Lung (tissue), 16 donors: Measurements from ENCODE around the gene OR52N2. TPM values are rescaled to one million over a fixed set of nuclear protein-coding genes. Genes with fewer than 3 reads are reported as not detected.

ENCODE experiments used
- ATAC-seq: fragments of 200-7000 bp; cut with Tn5 transposase; one replicate; pipeline ENCODE4 v1.9.1; 2020; ENCODE audit warnings: moderate number of reproducible peaks; ENCODE audit not compliant: insufficient read depth, low FRiP score
- DNase-seq, 3 donors: peaks; one replicate each; pipeline ENCODE4 v3.0.0-alpha.2; 2013 to 2017
- H3K27ac ChIP-seq, 2 donors: one replicate each; pipeline ENCODE4 v1.5.1; 2013; ENCODE audit warnings: mild to moderate bottlenecking in 2 of 2, moderate library complexity in 2 of 2, control low read depth in 1 of 2, inconsistent platforms in 1 of 2, low read depth in 1 of 2, low read length in 1 of 2
- H3K27me3 ChIP-seq, 3 donors: one replicate each; pipeline ENCODE4 v1.5.1; 2013; ENCODE audit warnings: low read length in 2 of 3; ENCODE audit not compliant: control insufficient read depth in 3 of 3, insufficient read depth in 3 of 3
- H3K36me3 ChIP-seq, 4 donors: one replicate each; pipeline ENCODE4 v1.5.1; 2013; ENCODE audit warnings: low read length in 4 of 4, mild to moderate bottlenecking in 1 of 4, moderate library complexity in 1 of 4; ENCODE audit not compliant: control insufficient read depth in 4 of 4, insufficient read depth in 4 of 4
- H3K4me1 ChIP-seq, 5 donors: one replicate each; pipeline ENCODE4 v1.5.1; 2013; ENCODE audit warnings: low read length in 5 of 5, mild to moderate bottlenecking in 2 of 5, moderate library complexity in 1 of 5; ENCODE audit not compliant: control insufficient read depth in 5 of 5, insufficient read depth in 5 of 5
- H3K4me3 ChIP-seq: one replicate; pipeline ENCODE4 v1.5.1; 2013; ENCODE audit warnings: mild to moderate bottlenecking, control low read depth, moderate library complexity
- H3K9ac ChIP-seq, 2 donors: one replicate each; pipeline ENCODE4 v1.5.1; 2013; ENCODE audit warnings: low read length in 2 of 2, control low read depth in 1 of 2; ENCODE audit not compliant: insufficient read depth in 1 of 2
- H3K9me3 ChIP-seq, 4 donors: one replicate each; pipeline ENCODE4 v1.5.1; 2013; ENCODE audit warnings: low read length in 3 of 4, mild to moderate bottlenecking in 1 of 4, moderate library complexity in 1 of 4; ENCODE audit not compliant: control insufficient read depth in 4 of 4, insufficient read depth in 3 of 4
- WGBS, 2 donors: extraction: QIAGEN DNeasy Blood & Tissue Kit; methylation state at CpG; one replicate each; pipeline ENCODE4 v1.1.7; 2013; 5-methylcytosine and 5-hydroxymethylcytosine counted together
- long read RNA-seq, 5 donors: transcript quantifications; one replicate each; lab custom pipeline, GENCODE V29; 2026
- polyA plus RNA-seq, 2 donors: library from polyadenylated mRNA; stranded (reverse); fragments of 200-250 nt; gene quantifications; one replicate each; pipeline ENCODE4 v1.2.1, GENCODE V29; 2013
- total RNA-seq, 2 donors: library from RNA; depleted of rRNA in 1 of 2; stranded (reverse); fragments of >200 nt in 1 of 2; gene quantifications; one replicate each; pipeline ENCODE4 v1.2.1, GENCODE V29; 2014 to 2021
- TF ChIP-seq, protein P1 (sequence below): IDR thresholded peaks from 2 replicates; pipeline ENCODE4 v1.5.1; 2012; ENCODE audit warnings: mild to moderate bottlenecking; ENCODE audit errors: control extremely low read depth, extremely low read depth
- donor health status: control.
- donor health status: control.
- donor health status: Bipolar disorder and iron deficiency.
- donor health status: healthy.
- donor health status: DM: yes; HTN: yes; CAD: no.

Gene OR52N2
- total RNA-seq (not detected), polyA plus RNA-seq (under 1 TPM in 1 of 2 donors, not detected in 1; 0.06 TPM)
- long read RNA-seq, donor 1 = 0 reads
- long read RNA-seq, donor 2 = 0 reads
- long read RNA-seq, donor 3 = 0 reads
- long read RNA-seq, donor 4 = 0 reads
- long read RNA-seq, donor 5 = 0 reads

DNA sequence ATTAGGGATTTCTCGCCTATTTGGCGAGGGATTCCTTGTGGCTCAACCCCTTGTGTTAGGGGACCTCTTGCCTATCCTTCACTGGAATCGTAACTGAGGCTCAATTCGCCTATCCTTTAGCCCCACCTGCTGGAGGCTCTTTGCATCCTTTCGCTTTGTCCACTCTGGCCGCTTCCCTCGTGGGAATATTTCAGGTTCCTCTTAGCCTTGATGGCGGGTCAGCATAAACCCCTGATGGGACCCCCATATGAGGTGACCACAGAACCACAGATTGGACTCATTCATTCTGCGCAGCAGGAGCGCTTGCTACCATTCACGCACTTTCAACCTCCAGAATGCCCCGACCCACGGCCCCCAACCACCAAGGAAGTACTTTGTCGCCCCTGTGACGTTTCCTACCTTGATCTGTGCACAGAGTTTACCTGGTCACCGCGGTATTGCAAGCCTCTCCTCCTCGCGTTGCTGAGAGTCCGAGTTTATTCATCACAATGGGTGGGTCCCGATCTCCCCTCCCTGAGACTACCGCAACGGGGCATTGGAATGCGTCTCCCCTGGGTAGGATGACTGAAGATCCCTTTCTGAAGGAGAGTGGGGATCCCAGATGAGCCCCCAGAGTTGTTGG, at the start of gene OR52N2:
OR52N2 (plus strand) TSS at position 425 of the 622 bp plus-strand sequence. CDS start 11,412 bp downstream, outside the sequence.
- H3K36me3 ChIP-seq = no peaks in the 10 kb centered on the region
- 7 to 15% methylated on average over 24 of the region's 24 CpGs for WGBS, 2 donors
- peak; percentile 79 to 86 (median 80) for DNase-seq
- peaks cover 0 to 4% (median 0%) of the 10 kb centered on the region in 4 donors for H3K9me3 ChIP-seq
- H3K9ac ChIP-seq = peak within 1 kb of the TSS; percentile 64 to 70
- H3K27ac ChIP-seq = no peak within 1 kb of the TSS
- TF ChIP-seq, protein P1, sequence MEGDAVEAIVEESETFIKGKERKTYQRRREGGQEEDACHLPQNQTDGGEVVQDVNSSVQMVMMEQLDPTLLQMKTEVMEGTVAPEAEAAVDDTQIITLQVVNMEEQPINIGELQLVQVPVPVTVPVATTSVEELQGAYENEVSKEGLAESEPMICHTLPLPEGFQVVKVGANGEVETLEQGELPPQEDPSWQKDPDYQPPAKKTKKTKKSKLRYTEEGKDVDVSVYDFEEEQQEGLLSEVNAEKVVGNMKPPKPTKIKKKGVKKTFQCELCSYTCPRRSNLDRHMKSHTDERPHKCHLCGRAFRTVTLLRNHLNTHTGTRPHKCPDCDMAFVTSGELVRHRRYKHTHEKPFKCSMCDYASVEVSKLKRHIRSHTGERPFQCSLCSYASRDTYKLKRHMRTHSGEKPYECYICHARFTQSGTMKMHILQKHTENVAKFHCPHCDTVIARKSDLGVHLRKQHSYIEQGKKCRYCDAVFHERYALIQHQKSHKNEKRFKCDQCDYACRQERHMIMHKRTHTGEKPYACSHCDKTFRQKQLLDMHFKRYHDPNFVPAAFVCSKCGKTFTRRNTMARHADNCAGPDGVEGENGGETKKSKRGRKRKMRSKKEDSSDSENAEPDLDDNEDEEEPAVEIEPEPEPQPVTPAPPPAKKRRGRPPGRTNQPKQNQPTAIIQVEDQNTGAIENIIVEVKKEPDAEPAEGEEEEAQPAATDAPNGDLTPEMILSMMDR = peak; percentile 82
- ATAC-seq = peak; percentile 95
- peaks cover 0 to 5% (median 0%) of the 10 kb centered on the region in 5 donors for H3K4me1 ChIP-seq
- H3K27me3 ChIP-seq = no peaks in the 10 kb centered on the region
- peak within 1 kb of the TSS; percentile 58 for H3K4me3 ChIP-seq

DNA sequence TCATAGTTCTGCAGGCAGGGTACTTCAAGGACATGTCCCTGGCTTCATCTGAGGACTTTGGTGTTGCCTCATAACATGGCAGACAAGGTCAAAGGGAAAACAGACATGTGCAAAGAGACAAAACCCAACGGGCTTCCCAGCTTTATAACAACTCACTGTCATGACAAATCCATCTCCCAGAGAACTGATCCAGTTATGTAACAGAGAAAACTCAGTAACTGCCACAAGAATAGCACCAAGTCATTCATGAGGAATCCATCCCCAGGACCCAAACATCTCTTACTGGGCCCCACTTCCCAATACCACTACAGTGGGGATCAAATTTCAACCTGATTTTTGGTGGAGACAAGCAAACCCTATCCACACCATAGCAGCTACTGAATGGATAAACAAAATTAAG, 41.7 kb upstream of the OR52N2 start:
- H3K27ac ChIP-seq = no peak overlapping the region
- no peaks in the 10 kb centered on the region for H3K27me3 ChIP-seq
- H3K9me3 ChIP-seq = no peaks in the 10 kb centered on the region
- no peak overlapping the region for H3K9ac ChIP-seq
- no peak overlapping the region for H3K4me3 ChIP-seq
- H3K4me1 ChIP-seq = no peaks in the 10 kb centered on the region
- WGBS, 2 donors = 68 to 88% methylated on average over 1 of the region's 1 CpG
- DNase-seq (no peak), ATAC-seq (no peak)
- H3K36me3 ChIP-seq = no peaks in the 10 kb centered on the region
- TF ChIP-seq, protein P1 = no peak

DNA sequence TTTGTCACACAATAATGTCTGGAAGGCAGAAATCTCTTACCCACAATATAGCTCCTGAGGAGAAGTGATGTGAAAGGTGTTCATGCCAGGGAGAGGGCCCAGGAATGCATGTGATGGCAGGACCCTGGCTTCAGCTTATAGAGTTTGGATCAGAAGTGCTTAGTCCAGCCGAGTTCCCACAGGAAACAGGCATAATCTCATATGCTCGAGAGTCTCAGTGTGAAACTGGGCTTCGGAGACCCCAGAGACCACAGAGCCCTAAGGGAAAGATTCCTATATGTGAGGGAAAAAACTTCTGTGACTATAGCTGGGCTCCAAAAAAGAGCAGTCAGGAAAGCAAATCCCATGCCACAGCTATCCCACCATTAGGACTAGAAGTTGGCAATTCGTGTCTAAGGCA, 25.5 kb upstream of the OR52N2 start, which contains the start of gene OR52N5:
OR52N5 (minus strand) TSS at position 101 of the 400 bp plus-strand sequence. CDS start 4,721 bp downstream, outside the sequence.
- no peaks in the 10 kb centered on the region for H3K36me3 ChIP-seq
- TF ChIP-seq, protein P1 = no peak
- ATAC-seq (no peak), DNase-seq (no peak)
- no peaks in the 10 kb centered on the region for H3K9me3 ChIP-seq
- H3K27me3 ChIP-seq = no peaks in the 10 kb centered on the region
- no peak within 1 kb of the TSS for H3K9ac ChIP-seq
- no peaks in the 10 kb centered on the region for H3K4me1 ChIP-seq
- WGBS, 2 donors = 47 to 71% methylated on average over 4 of the region's 4 CpGs
- no peak within 1 kb of the TSS for H3K27ac ChIP-seq
- H3K4me3 ChIP-seq = no peak within 1 kb of the TSS
